Measurements from ENCODE around the gene FBXO41.

DNA sequence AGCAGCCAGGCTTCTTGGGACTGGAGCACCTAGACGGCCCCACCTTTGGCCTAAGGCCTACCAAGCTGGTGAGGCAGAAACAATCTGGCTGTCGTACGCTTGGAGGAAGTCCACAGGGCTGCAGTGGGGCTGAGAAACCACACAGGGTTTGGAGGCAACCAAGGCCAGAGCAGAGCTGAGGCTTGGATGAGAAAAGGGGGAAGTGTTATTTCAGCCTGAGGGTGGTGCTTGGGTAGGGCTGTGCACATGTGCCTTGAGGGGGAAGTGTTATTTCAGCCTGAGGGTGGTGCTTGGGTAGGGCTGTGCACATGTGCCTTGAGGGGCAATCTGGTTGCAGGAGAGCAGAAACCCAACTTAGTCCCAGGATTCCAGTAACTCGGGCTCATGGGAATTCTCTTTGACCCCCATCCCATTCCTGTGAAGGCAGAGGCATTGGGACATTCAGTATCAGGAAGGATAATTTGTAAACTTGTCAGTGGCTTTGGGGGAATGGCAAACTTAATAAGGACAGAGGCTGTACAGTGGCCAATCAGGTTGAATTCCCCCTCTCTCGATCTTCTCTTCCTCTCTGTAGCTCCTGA, 971 bp upstream of the FBXO41 start:
- TF ChIP-seq, protein P1, sequence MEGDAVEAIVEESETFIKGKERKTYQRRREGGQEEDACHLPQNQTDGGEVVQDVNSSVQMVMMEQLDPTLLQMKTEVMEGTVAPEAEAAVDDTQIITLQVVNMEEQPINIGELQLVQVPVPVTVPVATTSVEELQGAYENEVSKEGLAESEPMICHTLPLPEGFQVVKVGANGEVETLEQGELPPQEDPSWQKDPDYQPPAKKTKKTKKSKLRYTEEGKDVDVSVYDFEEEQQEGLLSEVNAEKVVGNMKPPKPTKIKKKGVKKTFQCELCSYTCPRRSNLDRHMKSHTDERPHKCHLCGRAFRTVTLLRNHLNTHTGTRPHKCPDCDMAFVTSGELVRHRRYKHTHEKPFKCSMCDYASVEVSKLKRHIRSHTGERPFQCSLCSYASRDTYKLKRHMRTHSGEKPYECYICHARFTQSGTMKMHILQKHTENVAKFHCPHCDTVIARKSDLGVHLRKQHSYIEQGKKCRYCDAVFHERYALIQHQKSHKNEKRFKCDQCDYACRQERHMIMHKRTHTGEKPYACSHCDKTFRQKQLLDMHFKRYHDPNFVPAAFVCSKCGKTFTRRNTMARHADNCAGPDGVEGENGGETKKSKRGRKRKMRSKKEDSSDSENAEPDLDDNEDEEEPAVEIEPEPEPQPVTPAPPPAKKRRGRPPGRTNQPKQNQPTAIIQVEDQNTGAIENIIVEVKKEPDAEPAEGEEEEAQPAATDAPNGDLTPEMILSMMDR (IDR thresholded peaks at IDR 0.05; ENCODE audit: low read depth, low read length, poor library complexity, severe bottlenecking), result no peak
- no peak for TF ChIP-seq EZH2phosphoT487 (IDR thresholded peaks at IDR 0.05; ENCODE audit: borderline replicate concordance, low read length)
